Endothelial cell of umbilical vein (primary cell): ENCODE measurements around the gene SYNGR3. TPM values are rescaled to one million over a fixed set of nuclear protein-coding genes. Genes with fewer than 3 reads are reported as not detected.

Experiments
- BruUV-seq: library from RNA; stranded (reverse); fragments of 400-500 nt; replicated peaks from 2 replicates; lab custom pipeline; 2021; lab: Mats Ljungman, UMichigan
- CTCF ChIA-PET: fragments of 300-600, 350-600 bp; sonication (Branson Sonifier 250); formaldehyde crosslinking; loops from one replicate; lab custom pipeline; 2021; ENCODE audit warnings: antibody characterized with exemption, inconsistent platforms; lab: Charles Lee
- POLR2A ChIA-PET: fragments of 300-600, 350-600 bp; sonication (Branson Sonifier 250); formaldehyde crosslinking; loops from one replicate; lab custom pipeline; 2021; ENCODE audit warnings: antibody characterized with exemption, inconsistent platforms; lab: Charles Lee
- DNase-seq: peaks from one replicate; pipeline ENCODE4 v3.0.0-alpha.2; 2011; ENCODE audit warnings: low read depth, low spot score
- FAIRE-seq: peaks from 2 replicates; lab custom pipeline; 2011; peaks lifted over from hg19 to GRCh38; lab: Jason Lieb, UNC
- H2AFZ ChIP-seq: 2 replicates; pipeline ENCODE4 v1.6.0; 2012; ENCODE audit warnings: low read depth, low read length, control low read depth, inconsistent platforms
- H3K27ac ChIP-seq: 2 replicates; pipeline ENCODE4 v1.5.1; 2011; ENCODE audit warnings: low read depth, mild to moderate bottlenecking, control low read depth, low read length, moderate library complexity; ENCODE audit not compliant: insufficient read depth
- H3K27me3 ChIP-seq, 2 experiments: 2 replicates each; pipeline versions ENCODE4 v1.6.0 to v1.6.1; 2011; ENCODE audit warnings: low read length in 2 of 2, mixed read lengths in 1 of 2; ENCODE audit not compliant: control insufficient read depth in 2 of 2, insufficient read depth in 2 of 2
- H3K36me3 ChIP-seq, 2 experiments: 2 replicates in 1 of 2; 3 replicates in 1 of 2; pipeline ENCODE4 v1.5.1; 2011; ENCODE audit warnings: low read length in 2 of 2, mild to moderate bottlenecking in 1 of 2, moderate library complexity in 1 of 2; ENCODE audit not compliant: control insufficient read depth in 2 of 2, insufficient read depth in 2 of 2; ENCODE audit errors: extremely low read depth in 1 of 2
- H3K4me1 ChIP-seq: 3 replicates; pipeline ENCODE4 v1.5.1; 2011; ENCODE audit warnings: mild to moderate bottlenecking, low read length; ENCODE audit not compliant: control insufficient read depth, insufficient read depth; ENCODE audit errors: extremely low read depth
- H3K4me2 ChIP-seq: 2 replicates; pipeline ENCODE4 v1.6.1; 2011; ENCODE audit warnings: low read length, control low read depth, mixed read lengths; ENCODE audit not compliant: insufficient read depth
- H3K4me3 ChIP-seq, 3 experiments: fragments of 200-600 bp in 1 of 3; sonication (generic), shearing (Covaris generic) in 1 of 3; replicated peaks in 1 of 3; 2 replicates each; pipeline ENCODE4 v1.5.1; 2011 to 2016; ENCODE audit warnings: control low read depth in 3 of 3, low read length in 3 of 3, mild to moderate bottlenecking in 2 of 3, inconsistent platforms in 1 of 3, low read depth in 1 of 3, moderate library complexity in 1 of 3; ENCODE audit not compliant: insufficient read depth in 1 of 3
- H3K79me2 ChIP-seq: 2 replicates; pipeline ENCODE4 v1.6.0; 2012; ENCODE audit warnings: low read length, inconsistent platforms; ENCODE audit not compliant: control insufficient read depth, insufficient read depth
- H3K9ac ChIP-seq: replicated peaks from 2 replicates; pipeline ENCODE3; 2011; ENCODE audit warnings: low read length, control low read depth; ENCODE audit not compliant: insufficient read depth; ENCODE audit errors: extremely low read depth
- H3K9me1 ChIP-seq: replicated peaks from 3 replicates; pipeline ENCODE4 v1.6.0; 2011; ENCODE audit warnings: mild to moderate bottlenecking, low read length; ENCODE audit not compliant: control insufficient read depth, insufficient read depth; ENCODE audit errors: extremely low read depth
- H3K9me3 ChIP-seq: replicated peaks from 2 replicates; pipeline ENCODE4 v1.5.1; 2012; ENCODE audit warnings: low read length, inconsistent platforms; ENCODE audit not compliant: control insufficient read depth, insufficient read depth
- H4K20me1 ChIP-seq: replicated peaks from 2 replicates; pipeline ENCODE3; 2011; ENCODE audit warnings: mild to moderate bottlenecking, low read length; ENCODE audit not compliant: control insufficient read depth, insufficient read depth; ENCODE audit errors: extremely low read depth
- CTCF ChIP-seq, 2 donors: IDR thresholded peaks; 1 replicate in 1 of 2; 2 replicates in 1 of 2; pipeline ENCODE4 v1.5.1; 2011; ENCODE audit warnings: low read length in 2 of 2, mild to moderate bottlenecking in 2 of 2, moderate library complexity in 2 of 2, control low read depth in 1 of 2, inconsistent platforms in 1 of 2, low read depth in 1 of 2; ENCODE audit not compliant: insufficient read depth in 1 of 2; ENCODE audit errors: extremely low read depth in 1 of 2
- EZH2 ChIP-seq: IDR thresholded peaks from 2 replicates; pipeline ENCODE4 v1.6.1; 2012; ENCODE audit warnings: borderline replicate concordance, low read depth, mild to moderate bottlenecking, moderate library complexity, low read length, inconsistent platforms; ENCODE audit not compliant: severe bottlenecking
- FOS ChIP-seq: IDR thresholded peaks from 2 replicates; pipeline ENCODE4 v1.6.1; 2011; ENCODE audit warnings: mild to moderate bottlenecking, low read length, moderate library complexity, borderline replicate concordance; ENCODE audit not compliant: insufficient read depth
- GATA2 ChIP-seq: IDR thresholded peaks from 2 replicates; pipeline ENCODE4 v1.7.0; 2011; ENCODE audit warnings: low read depth, mild to moderate bottlenecking, moderate library complexity, mixed read lengths, low read length; ENCODE audit not compliant: insufficient read length, insufficient read depth
- JUN ChIP-seq: IDR thresholded peaks from 2 replicates; pipeline ENCODE4 v1.6.1; 2011; ENCODE audit warnings: borderline replicate concordance, low read depth; ENCODE audit not compliant: insufficient read length, insufficient read depth
- MAX ChIP-seq: IDR thresholded peaks from 2 replicates; pipeline ENCODE4 v1.6.1; 2011; ENCODE audit not compliant: insufficient read depth, insufficient read length
- MYC ChIP-seq: IDR thresholded peaks from one replicate; pipeline ENCODE4 v1.6.1; 2011; ENCODE audit warnings: mild to moderate bottlenecking, low read depth, low read length
- POLR2A ChIP-seq: IDR thresholded peaks from 2 replicates; pipeline ENCODE4 v1.6.1; 2012; ENCODE audit warnings: low read depth, mild to moderate bottlenecking, control low read depth, low read length
- POLR2AphosphoS5 ChIP-seq: IDR thresholded peaks from 2 replicates; pipeline ENCODE4 v1.6.1; 2012; ENCODE audit warnings: low read depth, mild to moderate bottlenecking, control low read depth, low read length, moderate library complexity; ENCODE audit not compliant: insufficient read depth
- dilution Hi-C: fragments of 300-500 bp; cut with MboI; formaldehyde crosslinking; loops from one replicate; pipeline ENCODE4 v1.15.0; 2019; ENCODE audit warnings: low sequenced_read_pairs; ENCODE audit not compliant: extremely low pct_ligation_motif_present
- intact Hi-C: fragments of 100-400 bp; cut with micrococcal nuclease; formaldehyde crosslinking; loops from one replicate; pipeline ENCODE4 v1.10.0; 2022
- polyA plus RNA-seq, 4 experiments: library from polyadenylated mRNA; depleted of rRNA in 3 of 4; stranded (reverse) in 3 of 4; unstranded in 1 of 4; fragments of >200 nt; gene quantifications; 2 replicates each; pipeline versions ENCODE4 v1.2.1 to v1.2.3, GENCODE V29; 2011 to 2012; ENCODE audit warnings: missing spikeins in 1 of 4
- total RNA-seq: library from RNA; stranded (reverse); gene quantifications from 2 replicates; pipeline ENCODE4 v1.2.3, GENCODE V29; 2021

SYNGR3 gene
- total and polyA plus RNA-seq, 2 donors (not counting 3 experiments of a cell fraction or from before 2014, with no cell fraction given) = 0.95 to 1.4 TPM

DNA sequence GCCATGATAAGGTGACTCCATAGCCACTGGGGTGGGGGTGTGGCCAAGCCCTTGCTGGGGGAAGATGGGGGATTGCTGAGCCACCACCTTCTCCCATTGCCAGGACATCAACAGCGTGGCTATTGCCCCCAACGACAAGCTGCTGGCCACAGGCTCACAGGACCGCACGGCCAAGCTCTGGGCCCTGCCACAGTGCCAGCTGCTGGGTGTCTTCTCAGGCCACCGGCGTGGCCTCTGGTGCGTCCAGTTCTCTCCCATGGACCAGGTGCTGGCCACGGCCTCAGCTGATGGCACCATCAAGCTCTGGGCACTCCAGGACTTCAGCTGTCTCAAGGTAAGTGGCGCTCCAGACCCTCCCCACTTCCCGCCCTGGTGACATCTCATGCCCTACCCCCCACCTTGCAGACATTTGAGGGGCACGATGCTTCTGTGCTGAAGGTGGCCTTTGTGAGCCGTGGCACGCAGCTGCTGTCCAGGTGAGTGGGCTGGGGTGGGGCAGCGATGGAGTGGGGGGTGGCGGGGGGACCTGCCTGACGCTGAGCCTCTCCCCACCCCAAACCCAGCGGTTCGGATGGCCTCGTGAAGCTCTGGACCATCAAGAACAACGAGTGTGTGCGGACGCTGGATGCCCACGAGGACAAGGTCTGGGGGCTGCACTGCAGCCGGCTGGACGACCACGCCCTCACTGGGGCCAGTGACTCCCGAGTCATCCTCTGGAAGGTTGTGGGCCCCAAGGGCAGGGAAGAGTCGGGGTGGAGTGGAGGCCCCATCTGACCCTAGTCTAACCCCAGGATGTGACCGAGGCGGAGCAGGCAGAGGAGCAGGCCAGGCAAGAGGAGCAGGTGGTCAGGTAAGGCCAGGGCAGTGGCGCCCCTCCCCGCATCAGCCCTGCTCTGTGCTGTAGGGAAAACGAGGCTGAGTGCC lies 12.6 kb upstream of the SYNGR3 start:
- no peak overlapping the region for H3K9ac ChIP-seq
- no peak overlapping the region for H2AFZ ChIP-seq
- H3K9me1 ChIP-seq = no peaks in the 10 kb centered on the region
- peaks cover 9 to 37% of the 10 kb centered on the region in 2 experiments for H3K36me3 ChIP-seq
- intact Hi-C loops (no loop called here), dilution Hi-C loops (no loop called here)
- no peaks in the 10 kb centered on the region for H3K9me3 ChIP-seq
- ChIA-PET POLR2A (no interaction called here), CTCF (no interaction called here)
- no peak overlapping the region for H3K27ac ChIP-seq
- H3K4me3 ChIP-seq = no peak overlapping the region
- TF ChIP-seq GATA2 (no peak), POLR2A (no peak), MAX (no peak), EZH2 (no peak), JUN (no peak), FOS (no peak), POLR2AphosphoS5 (no peak), CTCF (IDR thresholded peaks at IDR 0.05; ENCODE audit: extremely low read depth in 1 of 2, insufficient read depth in 1 of 2, low read depth in 1 of 2, low read length in 2 of 2) (no peak), MYC (no peak)
- DNase-seq (no peak), FAIRE-seq (no peak)
- peaks cover 13% of the 10 kb centered on the region for H3K79me2 ChIP-seq
- peaks cover 4% of the 10 kb centered on the region for H3K4me1 ChIP-seq
- BruUV-seq = no TSS peak
- H3K4me2 ChIP-seq = no peak overlapping the region
- no peaks in the 10 kb centered on the region for H4K20me1 ChIP-seq
- peaks cover 29 to 31% of the 10 kb centered on the region in 2 experiments for H3K27me3 ChIP-seq
